Measurements from ENCODE around the gene TIGD6. TPM values are rescaled to one million over a fixed set of nuclear protein-coding genes. Genes with fewer than 3 reads are reported as not detected.

The TIGD6 gene
- total RNA-seq, 2 experiments from 2014 or later = 1.2 to 2.2 TPM

- H3K27me3 Mint-ChIP-seq = no peaks in the 10 kb centered on the region
- no peak for DNase-seq
- intact Hi-C loops (cut with micrococcal nuclease) = no loop called here
- no peak overlapping the region for H3K4me3 Mint-ChIP-seq
- POLR2A ChIA-PET = interaction anchor here (0.8 to 2.3 kb wide), 2 partner anchors 10 to 11 kb away, joined by 3 to 9 read pairs; no protein-coding TSS in a partner anchor
- peaks cover 3% of the 10 kb centered on the region for H3K4me1 Mint-ChIP-seq (ENCODE audit: low read depth)
- peaks cover 6% of the 10 kb centered on the region for H3K9me3 Mint-ChIP-seq
- peaks cover 78% of the 10 kb centered on the region for H3K36me3 Mint-ChIP-seq (ENCODE audit: low read depth)
- ATAC-seq = no peak
- no peak for TF ChIP-seq CTCF (IDR thresholded peaks at IDR 0.05)
- CTCF ChIA-PET = interaction anchor here (1.1 to 1.4 kb wide), 3 partner anchors 13 to 22 kb away, joined by 3 to 4 read pairs (median 3); no protein-coding TSS in a partner anchor
- no peak overlapping the region for H3K27ac Mint-ChIP-seq
Observed at GRCh38 chr5:150015415-150015814, 15.0 kb upstream of the TIGD6 start.

- DNase-seq = no peak
- CTCF ChIA-PET = interaction anchor here (1.1 to 1.4 kb wide), 4 partner anchors 12 to 552 kb away, joined by 3 to 4 read pairs (median 3); no protein-coding TSS in a partner anchor
- no peak for ATAC-seq
- H3K27ac Mint-ChIP-seq = no peak overlapping the region
- POLR2A ChIA-PET = no interaction called here
- H3K36me3 Mint-ChIP-seq (ENCODE audit: low read depth) = peaks cover 75% of the 10 kb centered on the region
- intact Hi-C loops (cut with micrococcal nuclease) = no loop called here
- H3K4me3 Mint-ChIP-seq = no peak overlapping the region
- no peaks in the 10 kb centered on the region for H3K27me3 Mint-ChIP-seq
- TF ChIP-seq CTCF (IDR thresholded peaks at IDR 0.05) = no peak
- H3K9me3 Mint-ChIP-seq = peaks cover 6% of the 10 kb centered on the region
- peaks cover 1% of the 10 kb centered on the region for H3K4me1 Mint-ChIP-seq (ENCODE audit: low read depth)
Observed at GRCh38 chr5:150014456-150014855, 14.0 kb upstream of the TIGD6 start.

- Mint-ChIP-seq H3K9me3 (peaks cover 6% of the 10 kb centered on the region), H3K4me3 (no peak overlapping the region), H3K27ac (no peak overlapping the region), H3K4me1 (ENCODE audit: low read depth) (peaks cover 4% of the 10 kb centered on the region), H3K36me3 (ENCODE audit: low read depth) (peaks cover 74% of the 10 kb centered on the region), H3K27me3 (no peaks in the 10 kb centered on the region)
- ATAC-seq = no peak
- DNase-seq = no peak
- TF ChIP-seq CTCF (IDR thresholded peaks at IDR 0.05) = no peak
- intact Hi-C loops (cut with micrococcal nuclease) = no loop called here
- CTCF ChIA-PET = interaction anchor here (1.1 kb wide), 1 partner anchor 552 kb away, joined by 3 read pairs; no protein-coding TSS in a partner anchor
- POLR2A ChIA-PET = no interaction called here
Observed at GRCh38 chr5:150013931-150014330, 13.5 kb upstream of the TIGD6 start.

- DNase-seq = no peak
- Mint-ChIP-seq H3K4me3 (no peak overlapping the region), H3K27ac (no peak overlapping the region), H3K9me3 (no peaks in the 10 kb centered on the region), H3K36me3 (ENCODE audit: low read depth) (peaks cover 59% of the 10 kb centered on the region), H3K4me1 (ENCODE audit: low read depth) (peaks cover 14% of the 10 kb centered on the region), H3K27me3 (no peaks in the 10 kb centered on the region)
- CTCF ChIA-PET = interaction anchor here (0.7 to 1.4 kb wide), 2 partner anchors 9 to 157 kb away, joined by 3 to 4 read pairs; partner anchors contain the start of genes HMGXB3 and TIGD6
- POLR2A ChIA-PET = interaction anchor here (0.8 kb wide), 1 partner anchor 9 kb away, joined by 3 read pairs; no protein-coding TSS in a partner anchor
- intact Hi-C loops (cut with micrococcal nuclease) = loop anchor here (10.0 kb wide), 1 partner anchor 745 kb away; the partner anchor contains the start of gene DCTN4
- no peak for TF ChIP-seq CTCF (IDR thresholded peaks at IDR 0.05)
- no peak for ATAC-seq
Observed at GRCh38 chr5:150009671-150010387, 9.4 kb upstream of the TIGD6 start.

GRCh38 chr5:150007050-150007449 is 6.6 kb upstream of the TIGD6 start:
- no peak for DNase-seq
- ChIA-PET CTCF (interaction anchor here (0.6 to 1.6 kb wide), 5 partner anchors 13 to 283 kb away, joined by 3 to 5 read pairs (median 4); no protein-coding TSS in a partner anchor), POLR2A (interaction anchor here (0.8 to 1.2 kb wide), 3 partner anchors 16 to 375 kb away, joined by 3 read pairs; no protein-coding TSS in a partner anchor)
- ATAC-seq = no peak
- Mint-ChIP-seq H3K27ac (no peak overlapping the region), H3K36me3 (ENCODE audit: low read depth) (peaks cover 50% of the 10 kb centered on the region), H3K4me3 (no peak overlapping the region), H3K4me1 (ENCODE audit: low read depth) (peaks cover 37% of the 10 kb centered on the region), H3K27me3 (no peaks in the 10 kb centered on the region), H3K9me3 (no peaks in the 10 kb centered on the region)
- TF ChIP-seq CTCF (IDR thresholded peaks at IDR 0.05) = no peak
- intact Hi-C loops (cut with micrococcal nuclease) = loop anchor here (10.0 kb wide), 1 partner anchor 748 kb away; the partner anchor contains the start of gene DCTN4

Data from activated CD8-positive, alpha-beta T cell treated with anti-CD3 and anti-CD28 coated beads for 36 hours (primary cell).